GM19351 (cell line): ENCODE measurements around the gene URI1.
"Not testable (repeated sequence)": the region's sequence is repeated elsewhere in the genome, so short reads cannot be mapped to it uniquely, and the experiment has no call there.

Experiments
- ATAC-seq: cut with Tn5 transposase; IDR thresholded peaks from one replicate; pipeline ENCODE4 v1.9.1; 2021; ENCODE audit warnings: mild to moderate bottlenecking, moderate library complexity; ENCODE audit not compliant: unreplicated experiment

Gene URI1, protein sequence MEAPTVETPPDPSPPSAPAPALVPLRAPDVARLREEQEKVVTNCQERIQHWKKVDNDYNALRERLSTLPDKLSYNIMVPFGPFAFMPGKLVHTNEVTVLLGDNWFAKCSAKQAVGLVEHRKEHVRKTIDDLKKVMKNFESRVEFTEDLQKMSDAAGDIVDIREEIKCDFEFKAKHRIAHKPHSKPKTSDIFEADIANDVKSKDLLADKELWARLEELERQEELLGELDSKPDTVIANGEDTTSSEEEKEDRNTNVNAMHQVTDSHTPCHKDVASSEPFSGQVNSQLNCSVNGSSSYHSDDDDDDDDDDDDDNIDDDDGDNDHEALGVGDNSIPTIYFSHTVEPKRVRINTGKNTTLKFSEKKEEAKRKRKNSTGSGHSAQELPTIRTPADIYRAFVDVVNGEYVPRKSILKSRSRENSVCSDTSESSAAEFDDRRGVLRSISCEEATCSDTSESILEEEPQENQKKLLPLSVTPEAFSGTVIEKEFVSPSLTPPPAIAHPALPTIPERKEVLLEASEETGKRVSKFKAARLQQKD

GRCh38 chr19:29941828-29942403 lies at the start of gene URI1:
Gene URI1 (plus strand): TSS chr19:29942239. CDS start chr19:29942548, 309 bp downstream.
- peak; percentile 78 for ATAC-seq

DNA sequence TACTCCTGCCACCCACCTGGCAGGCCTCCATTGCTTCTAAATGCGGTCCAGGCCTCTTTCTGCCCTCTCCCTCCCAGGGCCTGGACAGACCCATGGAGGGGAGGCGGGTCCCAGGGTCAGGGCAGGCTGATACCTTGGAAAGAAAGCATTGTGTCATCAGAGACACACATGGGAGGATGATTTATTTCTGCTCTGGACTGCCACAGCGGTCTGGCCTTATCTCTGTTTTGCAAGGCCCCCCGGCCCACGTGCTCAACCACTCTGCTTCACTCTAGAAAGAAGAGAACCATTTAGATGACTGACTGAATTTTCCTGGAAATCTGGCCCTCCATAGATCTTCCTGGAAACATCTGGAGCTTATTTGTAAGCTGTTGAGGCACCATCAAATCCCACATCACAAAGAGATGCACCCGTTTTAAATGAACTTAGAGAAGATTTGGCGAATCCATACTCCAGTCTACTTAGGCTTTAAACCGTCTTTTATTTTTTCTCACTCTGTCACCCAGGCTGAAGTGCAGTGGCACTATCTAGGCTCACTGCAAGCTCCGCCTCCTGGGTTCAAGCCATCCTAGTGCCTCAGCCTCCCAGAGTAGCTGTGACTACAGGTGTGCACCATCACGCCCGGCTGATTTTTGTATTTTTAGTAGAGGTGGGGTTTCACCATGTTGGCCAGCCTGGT lies 48.3 kb upstream of the URI1 start:
- no peak for ATAC-seq

- ATAC-seq = no peak
These were observed 45.2 kb upstream of the URI1 start for GRCh38 chr19:29896802-29897201.

DNA sequence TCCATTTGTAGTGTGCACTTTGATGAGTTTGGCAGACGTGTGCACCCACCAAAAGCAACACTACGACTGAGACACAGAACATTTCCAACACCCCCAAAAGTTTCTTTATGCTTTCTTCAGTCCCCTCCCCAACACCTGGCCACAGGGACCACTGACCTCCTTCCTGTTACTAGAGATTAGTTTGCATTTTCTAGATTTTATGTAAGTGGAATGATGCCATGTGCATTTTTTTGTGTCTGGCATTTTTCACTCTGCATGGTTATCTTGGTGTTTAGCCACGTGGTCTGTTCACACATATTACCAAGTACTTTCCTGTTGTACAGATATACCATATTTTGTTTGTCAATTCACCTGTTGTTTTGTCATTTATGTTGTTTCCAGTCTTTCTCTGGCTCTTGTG lies 44.6 kb upstream of the URI1 start:
- no peak for ATAC-seq

- ATAC-seq = no peak
These were observed 38.0 kb upstream of the URI1 start for GRCh38 chr19:29904017-29904416.

GRCh38 chr19:29908963-29909944 lies 32.8 kb upstream of the URI1 start:
- no peak for ATAC-seq

GRCh38 chr19:29914933-29915332 lies 27.1 kb upstream of the URI1 start:
- ATAC-seq = no peak

GRCh38 chr19:29915832-29916231 lies 26.2 kb upstream of the URI1 start:
- ATAC-seq = not testable (repeated sequence)

DNA sequence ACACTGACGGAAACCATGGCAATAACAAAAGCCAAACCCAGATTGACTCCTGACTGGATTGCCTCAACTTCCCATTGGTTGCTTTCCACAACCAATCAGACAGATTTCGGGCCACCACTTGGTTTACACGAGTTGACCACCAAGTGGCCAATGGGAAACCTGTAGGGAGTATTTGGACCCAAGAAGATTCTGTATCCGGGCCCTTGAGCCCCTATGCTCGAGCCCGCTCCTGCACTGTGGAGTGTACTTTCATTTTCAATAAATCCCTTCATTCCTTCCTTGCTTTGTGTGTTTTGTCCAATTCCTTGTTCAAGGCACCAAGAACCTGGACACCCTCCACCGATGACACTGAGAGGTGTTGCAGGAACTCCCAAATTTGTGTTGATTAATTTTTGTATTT lies 24.1 kb upstream of the URI1 start:
- ATAC-seq = no peak

DNA sequence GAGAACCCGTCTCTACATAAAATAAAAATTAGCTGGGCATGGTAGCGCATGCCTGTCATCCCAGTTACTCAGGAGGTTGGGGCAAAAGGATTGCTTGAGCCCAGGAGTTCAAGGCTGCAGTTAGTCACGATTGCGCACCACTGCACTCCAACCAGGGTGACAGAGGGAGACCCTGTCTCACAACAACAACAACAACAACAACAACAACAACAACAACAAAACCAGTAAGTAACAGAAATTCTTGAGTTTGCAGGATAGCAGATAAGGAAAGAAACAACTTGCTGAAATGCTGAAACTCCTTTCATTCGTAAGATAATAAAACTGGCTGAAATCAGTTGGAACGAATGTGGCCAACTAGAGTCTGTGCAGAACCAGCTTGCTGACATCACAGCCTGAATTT lies 23.1 kb upstream of the URI1 start:
- no peak for ATAC-seq

DNA sequence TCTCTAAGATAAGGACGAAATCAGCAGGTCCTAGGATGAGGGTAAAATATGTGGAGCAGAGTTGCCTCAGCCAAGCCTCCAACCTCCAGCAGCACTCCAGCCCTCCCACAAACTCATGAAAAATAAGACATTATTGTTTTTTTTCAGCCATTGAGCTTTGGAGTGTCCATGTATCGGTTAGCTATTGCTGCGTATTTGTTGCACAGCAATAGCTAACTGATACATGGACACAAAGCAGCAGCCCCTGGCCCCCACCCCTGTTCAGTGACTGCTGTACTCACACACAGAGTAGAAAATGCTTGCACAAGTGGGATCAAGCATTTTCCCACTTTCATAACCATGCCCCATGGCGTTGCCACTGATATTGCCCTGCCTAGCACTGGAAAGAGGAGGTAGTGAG lies 19.1 kb upstream of the URI1 start:
- ATAC-seq = no peak

DNA sequence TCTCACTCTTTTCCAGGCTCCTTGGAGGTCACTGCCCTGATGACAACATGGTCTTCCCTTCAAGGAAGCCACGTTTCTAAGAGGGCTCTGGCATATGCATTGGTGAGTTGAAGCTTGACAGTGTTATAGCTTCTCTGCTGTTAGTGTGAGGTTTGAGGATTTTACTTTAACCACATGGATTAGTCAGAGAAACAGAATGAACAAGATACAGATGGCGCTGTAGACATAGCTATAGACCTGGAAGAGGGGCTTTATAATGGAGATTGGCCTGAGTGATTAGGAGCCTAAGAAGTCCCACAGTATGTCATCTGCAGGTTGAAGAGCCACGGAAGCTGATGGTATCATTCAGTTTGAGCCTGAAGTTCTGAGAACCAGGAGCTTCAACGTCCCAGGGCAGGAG lies 18.4 kb upstream of the URI1 start:
- no peak for ATAC-seq

- ATAC-seq = no peak
These were observed 16.0 kb upstream of the URI1 start for GRCh38 chr19:29926031-29926430.

DNA sequence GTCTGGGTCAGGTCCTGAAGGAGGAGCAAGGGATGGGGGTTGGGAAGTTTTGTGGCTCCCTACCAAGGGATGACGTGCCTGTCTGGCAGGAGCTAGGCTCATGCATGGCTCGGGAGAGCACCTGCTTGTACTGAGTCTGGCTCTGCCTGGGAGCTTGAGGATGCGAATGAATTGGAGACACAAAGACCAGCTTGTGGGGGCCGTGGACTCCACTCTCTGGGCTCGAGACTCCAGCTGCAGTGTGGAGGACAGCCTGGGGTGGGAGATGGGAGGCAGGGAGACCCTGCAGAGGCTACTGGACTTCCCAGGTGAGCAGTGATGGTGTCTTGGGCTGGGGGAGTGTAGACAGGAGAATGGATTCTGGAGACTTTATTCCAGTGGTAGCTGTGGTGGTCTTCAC lies 15.2 kb upstream of the URI1 start:
- ATAC-seq = no peak

DNA sequence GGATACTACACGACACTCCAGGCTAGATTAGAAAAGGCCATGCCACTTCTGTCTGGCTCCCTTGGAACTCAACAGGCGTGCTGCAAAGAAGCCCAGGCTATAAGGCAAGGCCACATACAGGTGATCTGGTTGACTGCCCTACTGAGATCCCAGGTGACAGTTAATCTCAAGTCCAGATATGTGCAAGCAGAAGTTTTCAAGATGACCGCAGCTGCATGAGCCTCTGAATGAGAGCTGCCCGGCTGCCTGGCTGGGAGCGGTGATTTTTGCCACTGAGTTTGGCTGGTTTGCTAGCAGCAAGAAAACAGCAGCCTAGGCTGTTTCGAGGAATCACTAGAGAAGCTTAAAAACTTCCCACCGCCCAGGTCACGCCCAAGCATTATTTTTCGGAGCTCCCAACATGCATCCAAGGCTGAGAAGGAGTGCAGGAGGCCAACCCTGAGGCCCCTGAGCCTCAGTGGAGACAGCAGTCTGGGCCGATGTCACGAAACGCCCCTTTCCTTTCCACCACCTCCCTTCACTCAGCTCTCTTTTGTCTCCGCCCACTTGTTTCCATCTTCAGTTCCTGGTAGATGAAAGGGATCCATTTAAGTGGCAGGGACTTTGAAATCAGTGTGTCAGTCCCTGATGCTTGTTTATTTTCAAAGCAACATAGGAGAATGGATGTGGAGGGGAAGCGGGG lies 14.0 kb upstream of the URI1 start:
- ATAC-seq = peak; percentile 72

GRCh38 chr19:29928831-29929230 lies 13.2 kb upstream of the URI1 start:
- peak; percentile 83 for ATAC-seq

GRCh38 chr19:29934257-29934656 lies 7.8 kb upstream of the URI1 start:
- no peak for ATAC-seq

GRCh38 chr19:29934781-29935180 lies 7.3 kb upstream of the URI1 start:
- ATAC-seq = no peak

GRCh38 chr19:29936409-29936808 lies 5.6 kb upstream of the URI1 start:
- ATAC-seq = no peak

DNA sequence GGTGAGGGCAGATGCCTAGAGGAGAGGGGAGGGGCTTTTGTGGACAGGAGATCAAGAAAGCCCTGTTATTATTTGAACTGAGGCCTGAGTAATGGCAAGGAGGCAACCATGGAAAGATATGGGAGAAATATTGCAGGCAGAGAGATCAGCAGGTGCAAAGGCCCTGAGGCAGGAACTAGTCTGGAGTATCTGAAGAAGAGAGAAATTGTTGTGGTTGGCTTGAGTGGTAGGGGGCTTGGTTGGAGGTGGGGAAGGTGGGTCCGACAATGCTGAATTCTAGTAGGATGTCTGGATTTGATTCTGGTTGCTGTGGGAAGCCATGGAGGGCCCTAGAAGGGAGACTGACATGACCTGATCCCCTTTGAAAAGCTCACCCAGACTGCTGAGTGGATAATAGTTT lies 2.4 kb upstream of the URI1 start:
- no peak for ATAC-seq
